H9 (cell line): ENCODE measurements around the gene STARD7. TPM values are rescaled to one million over a fixed set of nuclear protein-coding genes. Genes with fewer than 3 reads are reported as not detected.

ENCODE experiments used
- DNase-seq: peaks from one replicate; pipeline ENCODE4 v3.0.0-alpha.2; 2017
- H2AFZ ChIP-seq: one replicate; pipeline ENCODE4 v1.6.1; 2013; ENCODE audit warnings: mild to moderate bottlenecking, low read length, control low read depth, moderate library complexity
- H2AK5ac ChIP-seq: 2 replicates; pipeline ENCODE4 v1.6.1; 2013; ENCODE audit warnings: low read length, control low read depth, mixed read lengths; ENCODE audit not compliant: insufficient read length
- H2BK120ac ChIP-seq: one replicate; pipeline ENCODE4 v1.6.1; 2013; ENCODE audit warnings: low read depth, mild to moderate bottlenecking, low read length, control low read depth, inconsistent platforms; ENCODE audit not compliant: poor library complexity, severe bottlenecking
- H2BK12ac ChIP-seq: 2 replicates; pipeline ENCODE4 v1.6.1; 2013; ENCODE audit warnings: low read length, control low read depth, mixed read lengths, low read depth; ENCODE audit not compliant: insufficient read length
- H2BK15ac ChIP-seq: 2 replicates; pipeline ENCODE4 v1.6.1; 2013; ENCODE audit warnings: low read depth, low read length, control low read depth
- H2BK20ac ChIP-seq: one replicate; pipeline ENCODE4 v1.6.1; 2013; ENCODE audit warnings: low read depth, mild to moderate bottlenecking, low read length, control low read depth, inconsistent platforms; ENCODE audit not compliant: poor library complexity, severe bottlenecking
- H2BK5ac ChIP-seq: 2 replicates; pipeline ENCODE4 v1.6.1; 2013; ENCODE audit warnings: low read length, control low read depth, mixed read lengths; ENCODE audit not compliant: insufficient read length
- H3K14ac ChIP-seq: 2 replicates; pipeline ENCODE4 v1.6.1; 2013; ENCODE audit warnings: low read length, control low read depth; ENCODE audit not compliant: insufficient read depth
- H3K18ac ChIP-seq: 2 replicates; pipeline ENCODE4 v1.6.1; 2013; ENCODE audit warnings: low read depth, mild to moderate bottlenecking, mixed read lengths, low read length, control low read depth; ENCODE audit not compliant: insufficient read length
- H3K23ac ChIP-seq: 2 replicates; pipeline ENCODE4 v1.6.1; 2013; ENCODE audit warnings: low read length, control low read depth, mixed read lengths, low read depth; ENCODE audit not compliant: insufficient read length
- H3K23me2 ChIP-seq: 2 replicates; pipeline ENCODE4 v1.6.1; 2013; ENCODE audit warnings: low read depth, mild to moderate bottlenecking, mixed read lengths, low read length, control low read depth; ENCODE audit not compliant: insufficient read length, poor library complexity, severe bottlenecking
- H3K27ac ChIP-seq: 2 replicates; pipeline ENCODE4 v1.5.1; 2013; ENCODE audit warnings: low read length, control low read depth, mixed read lengths, low read depth; ENCODE audit not compliant: insufficient read length
- H3K27me3 ChIP-seq: 2 replicates; pipeline ENCODE4 v1.6.1; 2013; ENCODE audit warnings: low read length, control low read depth, inconsistent platforms; ENCODE audit not compliant: insufficient read depth
- H3K4ac ChIP-seq: 2 replicates; pipeline ENCODE4 v1.6.1; 2013; ENCODE audit warnings: low read depth, mild to moderate bottlenecking, control low read depth, inconsistent platforms, low read length, moderate library complexity
- H3K4me1 ChIP-seq: 2 replicates; pipeline ENCODE4 v1.6.1; 2013; ENCODE audit warnings: low read length, control low read depth, inconsistent platforms; ENCODE audit not compliant: insufficient read depth
- H3K4me2 ChIP-seq: 2 replicates; pipeline ENCODE4 v1.6.1; 2013; ENCODE audit warnings: low read length, control low read depth, mixed read lengths; ENCODE audit not compliant: insufficient read length, insufficient read depth
- H3K56ac ChIP-seq: 2 replicates; pipeline ENCODE4 v1.6.1; 2013; ENCODE audit warnings: low read depth, mild to moderate bottlenecking, mixed read lengths, low read length, control low read depth; ENCODE audit not compliant: insufficient read length
- H3K79me1 ChIP-seq: 2 replicates; pipeline ENCODE4 v1.6.1; 2013; ENCODE audit warnings: low read depth, mild to moderate bottlenecking, moderate library complexity, low read length, control low read depth, inconsistent platforms; ENCODE audit not compliant: insufficient read depth, poor library complexity, severe bottlenecking
- H3K79me2 ChIP-seq: 2 replicates; pipeline ENCODE4 v1.6.1; 2013; ENCODE audit warnings: low read length, control low read depth, inconsistent platforms; ENCODE audit not compliant: insufficient read depth
- H3K9ac ChIP-seq: 2 replicates; pipeline ENCODE4 v1.6.1; 2013; ENCODE audit warnings: low read length, control low read depth, mixed read lengths; ENCODE audit not compliant: insufficient read length; ENCODE audit errors: extremely low read depth
- H3K9me3 ChIP-seq: one replicate; pipeline ENCODE4 v1.6.1; 2013; ENCODE audit warnings: low read depth, low read length, inconsistent platforms; ENCODE audit not compliant: control insufficient read depth
- H3T11ph ChIP-seq: one replicate; pipeline ENCODE4 v1.6.1; 2013; ENCODE audit warnings: mild to moderate bottlenecking, low read length, control low read depth, inconsistent platforms
- H4K20me1 ChIP-seq: one replicate; pipeline ENCODE4 v1.6.1; 2013; ENCODE audit not compliant: control insufficient read depth, insufficient read length, insufficient read depth
- H4K5ac ChIP-seq: 2 replicates; pipeline ENCODE4 v1.6.1; 2013; ENCODE audit warnings: low read depth, mild to moderate bottlenecking, mixed read lengths, low read length, control low read depth; ENCODE audit not compliant: insufficient read length
- H4K8ac ChIP-seq: replicated peaks from 2 replicates; pipeline ENCODE4 v1.6.1; 2013; ENCODE audit warnings: low read length, control low read depth, mixed read lengths, low read depth; ENCODE audit not compliant: insufficient read length
- H4K91ac ChIP-seq: 2 replicates; pipeline ENCODE4 v1.6.1; 2013; ENCODE audit warnings: low read depth, mild to moderate bottlenecking, moderate library complexity, mixed read lengths, low read length, control low read depth; ENCODE audit not compliant: insufficient read length
- H3K27ac Mint-ChIP-seq, 3 experiments: 2 replicates in 2 of 3; 3 replicates in 1 of 3; pipeline ENCODE4 v1.8.0; 2020 to 2021; ENCODE audit warnings: mixed read lengths in 3 of 3, mild to moderate bottlenecking in 1 of 3, moderate library complexity in 1 of 3
- H3K27me3 Mint-ChIP-seq: 2 replicates; pipeline ENCODE4 v1.8.0; 2021; ENCODE audit warnings: low read depth, mild to moderate bottlenecking, moderate library complexity, mixed read lengths
- H3K36me3 Mint-ChIP-seq, 3 experiments: 2 replicates in 2 of 3; 3 replicates in 1 of 3; pipeline ENCODE4 v1.8.0; 2020 to 2021; ENCODE audit warnings: low read depth in 3 of 3, mixed read lengths in 3 of 3; ENCODE audit not compliant: insufficient read depth in 1 of 3
- H3K4me1 Mint-ChIP-seq, 2 experiments: 2 replicates each; pipeline ENCODE4 v1.8.0; 2020; ENCODE audit warnings: mixed read lengths in 2 of 2
- H3K4me3 Mint-ChIP-seq, 2 experiments: 2 replicates in 1 of 2; 3 replicates in 1 of 2; pipeline ENCODE4 v1.8.0; 2020 to 2021; ENCODE audit warnings: mild to moderate bottlenecking in 2 of 2, mixed read lengths in 2 of 2, moderate library complexity in 1 of 2
- H3K9me3 Mint-ChIP-seq, 2 experiments: 2 replicates in 1 of 2; 3 replicates in 1 of 2; pipeline ENCODE4 v1.8.0; 2020; ENCODE audit warnings: mild to moderate bottlenecking in 2 of 2, mixed read lengths in 2 of 2, moderate library complexity in 1 of 2
- CTCF ChIP-seq: fragments of 200-600 bp; sonication (generic); conservative IDR thresholded peaks from 3 replicates; pipeline ENCODE4 v1.8.0; 2021; ENCODE audit warnings: antibody characterized with exemption, mild to moderate bottlenecking
- WGBS: extraction: QIAGEN DNeasy Blood & Tissue Kit; methylation state at CpG from one replicate; pipeline ENCODE4 v1.1.7; 2013; ENCODE audit warnings: missing lambda C conversion rate, low lambda C conversion rate, mixed read lengths; ENCODE audit not compliant: insufficient read length; ENCODE audit errors: extremely low coverage; 5-methylcytosine and 5-hydroxymethylcytosine counted together
- total RNA-seq: library from RNA; stranded (reverse); gene quantifications from 2 replicates; pipeline ENCODE4 v1.2.1, GENCODE V29; 2021

STARD7 gene
- total RNA-seq, 1 experiment from 2014 or later, result 212 TPM

- Mint-ChIP-seq H3K4me1 (peaks cover 22 to 34% of the 10 kb centered on the region in 2 experiments), H3K4me3 (no peak overlapping the region), H3K27ac (no peak overlapping the region; a peak in 1 of 7 replicates)
Observed at GRCh38 chr2:96154506-96155380, 53.9 kb downstream of the STARD7 start.

More at GRCh38 chr2:96154506-96155380, 53.9 kb downstream of the STARD7 start:
- no peaks in the 10 kb centered on the region for H3K79me1 ChIP-seq
- no peaks in the 10 kb centered on the region for H4K20me1 ChIP-seq
- no peak overlapping the region for H3K23ac ChIP-seq
- no peaks in the 10 kb centered on the region for H3K23me2 ChIP-seq
- H3K56ac ChIP-seq, result no peak overlapping the region
- no peak overlapping the region for H4K8ac ChIP-seq
- no peak overlapping the region for H2BK20ac ChIP-seq
- H3K36me3 Mint-ChIP-seq, result peaks cover 0 to 4% (median 0%) of the 10 kb centered on the region in 3 experiments; a peak in 2 of 7 replicates
- no peak overlapping the region for H4K91ac ChIP-seq
- no peak overlapping the region for H3K4ac ChIP-seq
- no peak overlapping the region; the same call in 1 of the 2 replicates for H3K14ac ChIP-seq
- no peak overlapping the region for H2BK5ac ChIP-seq
- 0 out of 5 replicates have a peak, but pooled peaks cover 0 to 3% of the 10 kb centered on the region in 2 experiments for H3K9me3 Mint-ChIP-seq
- H2BK12ac ChIP-seq, result no peak overlapping the region
- H3K27me3 ChIP-seq, result no peaks in the 10 kb centered on the region
- peaks cover 5% of the 10 kb centered on the region for H3K27me3 Mint-ChIP-seq
- H2BK15ac ChIP-seq, result no peak overlapping the region
- no CpG with 5 or more reads among the region's 16 CpGs for WGBS
- H3K79me2 ChIP-seq, result no peaks in the 10 kb centered on the region
- no peaks in the 10 kb centered on the region; the same call in 1 of the 2 replicates for H3K4me1 ChIP-seq
- H3K4me2 ChIP-seq, result no peak overlapping the region
- no peak overlapping the region for H3K27ac ChIP-seq
- no peak overlapping the region for H3K9ac ChIP-seq
- H2AFZ ChIP-seq, result no peak overlapping the region
- peak; percentile 31 for DNase-seq
- H3K9me3 ChIP-seq, result no peaks in the 10 kb centered on the region
- H3K18ac ChIP-seq, result no peak overlapping the region
- H2AK5ac ChIP-seq, result no peak overlapping the region
- H2BK120ac ChIP-seq, result no peak overlapping the region
- no peak overlapping the region for H4K5ac ChIP-seq
- TF ChIP-seq CTCF, result no peak
- no peak overlapping the region for H3T11ph ChIP-seq
